K562 (cell line): ENCODE measurements around the gene STK31. TPM values are rescaled to one million over a fixed set of nuclear protein-coding genes. Genes with fewer than 3 reads are reported as not detected.

Experiments
- ATAC-seq: fragments of 200-7000 bp; cut with Tn5 transposase; 3 replicates; pipeline ENCODE4 v1.9.1; 2020; ENCODE audit warnings: moderate library complexity
- BruUV-seq: library from RNA; stranded (reverse); fragments of 400-500 nt; replicated peaks from 2 replicates; lab custom pipeline; 2021; lab: Mats Ljungman, UMichigan
- CTCF ChIA-PET: fragments of 300-600 bp; formaldehyde crosslinking; extraction: SDS; loops from one replicate; lab custom pipeline; 2021; ENCODE audit warnings: low intra/inter-chr PET ratio; lab: Yijun Ruan, JAX
- POLR2A ChIA-PET: fragments of 300-600, 350-650 bp; sonication (Branson Sonifier 250); formaldehyde crosslinking; extraction: SDS; loops from one replicate; lab custom pipeline; 2021; ENCODE audit warnings: antibody characterized with exemption, inconsistent platforms; lab: Yijun Ruan, JAX
- DNase-seq, 4 experiments: peaks; one replicate each; pipeline versions ENCODE4 v3.0.0 to v3.0.0-alpha.2; 2011 to 2018; ENCODE audit warnings: low spot score in 3 of 4, mixed read lengths in 3 of 4; ENCODE audit errors: extremely low read depth in 1 of 4
- FAIRE-seq: peaks from 2 replicates; lab custom pipeline; 2011; peaks lifted over from hg19 to GRCh38; lab: Jason Lieb, UNC
- H2AFZ ChIP-seq: 2 replicates; pipeline ENCODE4 v1.6.0; 2011; ENCODE audit warnings: low read depth, low read length, control low read depth, inconsistent platforms
- H3K27ac ChIP-seq: fragments of 200-600 bp; 3 replicates; pipeline ENCODE4 v1.8.0; 2011; ENCODE audit warnings: low read depth, mild to moderate bottlenecking, control low read depth, inconsistent platforms, low read length, moderate library complexity, mixed read lengths; ENCODE audit errors: extremely low read depth
- H3K27me3 ChIP-seq, 2 experiments: fragments of 300-600 bp in 1 of 2; 2 replicates in 1 of 2; 3 replicates in 1 of 2; pipeline versions ENCODE4 v1.6.0 to v1.8.0; 2011; ENCODE audit warnings: inconsistent platforms in 2 of 2, low read length in 2 of 2, mild to moderate bottlenecking in 1 of 2, mixed read lengths in 1 of 2, moderate library complexity in 1 of 2; ENCODE audit not compliant: control insufficient read depth in 2 of 2, insufficient read depth in 2 of 2
- H3K36me3 ChIP-seq: fragments of 300-600 bp; 3 replicates; pipeline ENCODE4 v1.8.0; 2011; ENCODE audit warnings: mild to moderate bottlenecking, low read length, inconsistent platforms; ENCODE audit not compliant: control insufficient read depth, insufficient read depth
- H3K4me1 ChIP-seq, 2 experiments: fragments of 200-600 bp in 1 of 2; replicated peaks in 1 of 2; 2 replicates in 1 of 2; 3 replicates in 1 of 2; pipeline versions ENCODE4 v1.5.1 to v1.8.0; 2011; ENCODE audit warnings: inconsistent platforms in 2 of 2, low read length in 2 of 2, mild to moderate bottlenecking in 1 of 2, mixed read lengths in 1 of 2, moderate library complexity in 1 of 2; ENCODE audit not compliant: control insufficient read depth in 2 of 2, insufficient read depth in 2 of 2
- H3K4me2 ChIP-seq: 2 replicates; pipeline ENCODE4 v1.6.1; 2011; ENCODE audit warnings: low read length, control low read depth, inconsistent platforms, mixed read lengths; ENCODE audit not compliant: insufficient read depth
- H3K4me3 ChIP-seq: fragments of 200-600 bp; sonication (generic), shearing (Covaris generic); 2 replicates; pipeline ENCODE4 v1.5.1; 2016; ENCODE audit warnings: control low read depth, inconsistent platforms
- H3K79me2 ChIP-seq: fragments of 200-600 bp; 3 replicates; pipeline ENCODE4 v1.8.0; 2011; ENCODE audit warnings: low read length, inconsistent platforms; ENCODE audit not compliant: control insufficient read depth, insufficient read depth
- H3K9ac ChIP-seq, 2 experiments: 2 replicates each; pipeline versions ENCODE4 v1.6.0 to v1.6.1; 2011; ENCODE audit warnings: low read depth in 2 of 2, low read length in 2 of 2, control low read depth in 1 of 2, inconsistent platforms in 1 of 2, mild to moderate bottlenecking in 1 of 2, mixed read lengths in 1 of 2; ENCODE audit not compliant: insufficient read depth in 1 of 2
- H3K9me1 ChIP-seq: one replicate; pipeline ENCODE4 v1.6.0; 2011; ENCODE audit warnings: inconsistent platforms, mild to moderate bottlenecking, low read length, moderate library complexity; ENCODE audit not compliant: control insufficient read depth, insufficient read depth
- H3K9me3 ChIP-seq: replicated peaks from 2 replicates; pipeline ENCODE4 v1.5.1; 2011; ENCODE audit warnings: low read depth, low read length, inconsistent platforms; ENCODE audit not compliant: control insufficient read depth, insufficient read depth
- H4K20me1 ChIP-seq: replicated peaks from 2 replicates; pipeline ENCODE4 v1.6.1; 2011; ENCODE audit warnings: low read length, inconsistent platforms, mixed read lengths; ENCODE audit not compliant: control insufficient read depth, insufficient read depth
- MTA2 ChIP-seq: fragments of 450-650 bp; IDR thresholded peaks from 2 replicates; pipeline ENCODE4 v1.6.1; 2016; ENCODE audit warnings: low read depth
- MYBL2 ChIP-seq, 2 experiments: fragments of 450-650 bp in 1 of 2; sonication (generic) in 1 of 2; formaldehyde crosslinking in 1 of 2; IDR thresholded peaks; 2 replicates each; pipeline versions ENCODE4 v1.6.1 to v1.8.1; 2017 to 2022; ENCODE audit warnings: borderline replicate concordance in 1 of 2, inconsistent platforms in 1 of 2, low read depth in 1 of 2, mild to moderate bottlenecking in 1 of 2, missing genetic modification reagents in 1 of 2, moderate library complexity in 1 of 2
- NRF1 ChIP-seq, 2 experiments: fragments of 450-650 bp; IDR thresholded peaks in 1 of 2; conservative IDR thresholded peaks in 1 of 2; 2 replicates each; pipeline ENCODE4 v1.6.1; 2014; ENCODE audit warnings: mild to moderate bottlenecking in 2 of 2
- PCBP1 ChIP-seq: fragments of 200-400 bp; formaldehyde crosslinking; IDR thresholded peaks from 2 replicates; pipeline ENCODE4 v1.6.1; 2018; ENCODE audit warnings: mild to moderate bottlenecking, low read depth, low read length; ENCODE audit not compliant: poor library complexity, severe bottlenecking
- in situ Hi-C: fragments of 300-500 bp; cut with MboI; formaldehyde crosslinking; loops from 4 replicates; pipeline ENCODE4 v1.15.0; 2018; ENCODE audit warnings: inconsistent platforms, mixed read lengths
- intact Hi-C: fragments of 100-400 bp; cut with micrococcal nuclease; formaldehyde crosslinking; loops from 2 replicates; pipeline ENCODE4 v1.14.2; 2022
- polyA plus RNA-seq, 8 experiments: library from polyadenylated mRNA; depleted of rRNA in 4 of 8; stranded (reverse) in 5 of 8; unstranded in 3 of 8; fragments of >200 nt; fragmentation: Nextera tagmentation in 2 of 8; fragmentation: Illumina TruSeq in 1 of 8; extraction: Ambion mirVana in 2 of 8; extraction: Trizol in 1 of 8; gene quantifications; 2 replicates each; pipeline versions ENCODE4 v1.2.1 to v1.2.3, GENCODE V29; 2011 to 2014; ENCODE audit warnings: inconsistent platforms in 1 of 8, missing spikeins in 1 of 8
- total RNA-seq, 7 experiments: library from RNA; depleted of rRNA in 6 of 7; stranded (reverse); fragments of >200 nt in 6 of 7; fragmentation: Illumina TruSeq in 2 of 7; extraction: Trizol in 2 of 7; gene quantifications; 2 replicates each; pipeline versions ENCODE4 v1.2.1 to v1.2.3, GENCODE V29; 2011 to 2021; ENCODE audit warnings: low replicate concordance in 1 of 7
- TF ChIP-seq, protein P1 (sequence below): fragments of 450-650 bp; IDR thresholded peaks from 2 replicates; pipeline ENCODE4 v1.6.1; 2017; ENCODE audit warnings: antibody characterized with exemption
- TF ChIP-seq, protein P2 (sequence below), 2 experiments: fragments of 450-650 bp; IDR thresholded peaks; 2 replicates each; pipeline ENCODE4 v1.6.1; 2018; ENCODE audit warnings: mild to moderate bottlenecking in 2 of 2, low read depth in 1 of 2; ENCODE audit not compliant: partially characterized antibody in 2 of 2

The STK31 gene
- total and polyA plus RNA-seq, 9 of the 15 experiments (the other 6 are each of a cell fraction or from before 2014, with no cell fraction given) = 0.09 to 1.2 (median 0.26) TPM

DNA sequence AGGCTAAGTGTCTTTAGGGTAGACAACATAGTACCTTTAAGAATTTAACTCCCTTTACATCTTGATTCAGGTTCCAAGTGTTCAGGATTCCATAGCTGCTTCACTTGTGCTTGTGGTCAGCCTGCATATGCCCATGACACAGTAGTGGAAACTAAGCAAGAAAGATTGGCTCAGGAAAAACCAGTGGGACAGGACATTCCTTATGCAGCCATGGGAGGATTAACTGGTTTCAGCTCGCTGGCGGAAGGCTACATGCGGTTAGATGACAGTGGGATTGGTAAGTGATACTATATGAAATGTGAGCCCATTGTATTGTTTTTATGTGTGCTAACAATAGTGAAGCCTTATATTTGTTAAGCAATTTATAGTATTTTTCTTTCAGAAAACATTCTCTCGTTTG is 18.7 kb upstream of the STK31 start (continued):
- TF ChIP-seq, protein P1, sequence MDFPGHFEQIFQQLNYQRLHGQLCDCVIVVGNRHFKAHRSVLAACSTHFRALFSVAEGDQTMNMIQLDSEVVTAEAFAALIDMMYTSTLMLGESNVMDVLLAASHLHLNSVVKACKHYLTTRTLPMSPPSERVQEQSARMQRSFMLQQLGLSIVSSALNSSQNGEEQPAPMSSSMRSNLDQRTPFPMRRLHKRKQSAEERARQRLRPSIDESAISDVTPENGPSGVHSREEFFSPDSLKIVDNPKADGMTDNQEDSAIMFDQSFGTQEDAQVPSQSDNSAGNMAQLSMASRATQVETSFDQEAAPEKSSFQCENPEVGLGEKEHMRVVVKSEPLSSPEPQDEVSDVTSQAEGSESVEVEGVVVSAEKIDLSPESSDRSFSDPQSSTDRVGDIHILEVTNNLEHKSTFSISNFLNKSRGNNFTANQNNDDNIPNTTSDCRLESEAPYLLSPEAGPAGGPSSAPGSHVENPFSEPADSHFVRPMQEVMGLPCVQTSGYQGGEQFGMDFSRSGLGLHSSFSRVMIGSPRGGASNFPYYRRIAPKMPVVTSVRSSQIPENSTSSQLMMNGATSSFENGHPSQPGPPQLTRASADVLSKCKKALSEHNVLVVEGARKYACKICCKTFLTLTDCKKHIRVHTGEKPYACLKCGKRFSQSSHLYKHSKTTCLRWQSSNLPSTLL = no peak
- TF ChIP-seq NRF1 (conservative IDR thresholded peaks at IDR 0.05 in 1 of 2, IDR thresholded peaks at IDR 0.05 in 1 of 2) (no peak), PCBP1 (no peak)
- TF ChIP-seq, all 486 proteins: peak for 0

DNA sequence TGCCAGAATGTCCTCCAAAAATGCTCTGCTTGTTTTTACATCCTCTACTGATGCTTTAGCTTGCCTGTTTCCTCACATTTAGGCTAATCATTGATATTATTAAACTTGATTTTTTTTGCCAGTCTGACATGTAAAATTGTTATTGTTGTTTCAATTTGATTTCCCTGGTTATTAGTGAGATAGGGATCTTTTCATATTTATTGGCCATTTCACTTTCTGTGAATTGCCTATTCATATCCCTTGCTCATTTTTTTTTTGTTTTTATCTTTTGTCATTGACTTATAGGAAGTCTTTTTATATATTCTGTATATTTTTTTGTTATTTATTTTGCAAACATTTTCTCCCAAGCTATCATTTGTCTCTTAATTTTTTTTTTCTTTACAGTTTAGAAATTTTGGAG is 16.8 kb upstream of the STK31 start:
- Histone ChIP-seq H3K9me1 (no peaks in the 10 kb centered on the region), H3K9ac (no peak overlapping the region), H3K4me2 (no peak overlapping the region), H3K9me3 (0 out of 2 replicates have a peak, but pooled peaks cover 2% of the 10 kb centered on the region), H3K27me3 (no peaks in the 10 kb centered on the region), H3K36me3 (no peaks in the 10 kb centered on the region), H4K20me1 (no peaks in the 10 kb centered on the region), H3K4me3 (no peak overlapping the region), H3K79me2 (no peaks in the 10 kb centered on the region), H3K4me1 (peaks cover 0 to 3% of the 10 kb centered on the region in 2 experiments; a peak in 1 of 5 replicates), H2AFZ (no peak overlapping the region), H3K27ac (no peak overlapping the region)
- no TSS peak for BruUV-seq
- TF ChIP-seq MTA2 (no peak), MYBL2 (IDR thresholded peaks at IDR 0.05; ENCODE audit: low read depth) (no peak), MYBL2 (CRISPR knock-in tag; IDR thresholded peaks at IDR 0.05; ENCODE audit: borderline replicate concordance) (no peak)
- TF ChIP-seq, protein P2, sequence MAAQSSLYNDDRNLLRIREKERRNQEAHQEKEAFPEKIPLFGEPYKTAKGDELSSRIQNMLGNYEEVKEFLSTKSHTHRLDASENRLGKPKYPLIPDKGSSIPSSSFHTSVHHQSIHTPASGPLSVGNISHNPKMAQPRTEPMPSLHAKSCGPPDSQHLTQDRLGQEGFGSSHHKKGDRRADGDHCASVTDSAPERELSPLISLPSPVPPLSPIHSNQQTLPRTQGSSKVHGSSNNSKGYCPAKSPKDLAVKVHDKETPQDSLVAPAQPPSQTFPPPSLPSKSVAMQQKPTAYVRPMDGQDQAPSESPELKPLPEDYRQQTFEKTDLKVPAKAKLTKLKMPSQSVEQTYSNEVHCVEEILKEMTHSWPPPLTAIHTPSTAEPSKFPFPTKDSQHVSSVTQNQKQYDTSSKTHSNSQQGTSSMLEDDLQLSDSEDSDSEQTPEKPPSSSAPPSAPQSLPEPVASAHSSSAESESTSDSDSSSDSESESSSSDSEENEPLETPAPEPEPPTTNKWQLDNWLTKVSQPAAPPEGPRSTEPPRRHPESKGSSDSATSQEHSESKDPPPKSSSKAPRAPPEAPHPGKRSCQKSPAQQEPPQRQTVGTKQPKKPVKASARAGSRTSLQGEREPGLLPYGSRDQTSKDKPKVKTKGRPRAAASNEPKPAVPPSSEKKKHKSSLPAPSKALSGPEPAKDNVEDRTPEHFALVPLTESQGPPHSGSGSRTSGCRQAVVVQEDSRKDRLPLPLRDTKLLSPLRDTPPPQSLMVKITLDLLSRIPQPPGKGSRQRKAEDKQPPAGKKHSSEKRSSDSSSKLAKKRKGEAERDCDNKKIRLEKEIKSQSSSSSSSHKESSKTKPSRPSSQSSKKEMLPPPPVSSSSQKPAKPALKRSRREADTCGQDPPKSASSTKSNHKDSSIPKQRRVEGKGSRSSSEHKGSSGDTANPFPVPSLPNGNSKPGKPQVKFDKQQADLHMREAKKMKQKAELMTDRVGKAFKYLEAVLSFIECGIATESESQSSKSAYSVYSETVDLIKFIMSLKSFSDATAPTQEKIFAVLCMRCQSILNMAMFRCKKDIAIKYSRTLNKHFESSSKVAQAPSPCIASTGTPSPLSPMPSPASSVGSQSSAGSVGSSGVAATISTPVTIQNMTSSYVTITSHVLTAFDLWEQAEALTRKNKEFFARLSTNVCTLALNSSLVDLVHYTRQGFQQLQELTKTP (IDR thresholded peaks at IDR 0.05; ENCODE audit: low read depth in 1 of 2, partially characterized antibody in 2 of 2) = peak in 1 of 2 experiments; percentile 93
- intact Hi-C loops (no loop called here), in situ Hi-C loops (no loop called here)
- no peak for ATAC-seq
- no peak for DNase-seq
- FAIRE-seq = no peak
- POLR2A ChIA-PET = interaction anchor here (0.6 kb wide), 1 partner anchor 78 kb away, joined by 4 read pairs; no protein-coding TSS in a partner anchor
- CTCF ChIA-PET = interaction anchor here (0.6 kb wide), 1 partner anchor 563 kb away, joined by 3 read pairs; no protein-coding TSS in a partner anchor
